AG10803 (cell line): ENCODE data around the gene C17orf113.

Experiments used
- DNase-seq: peaks from one replicate; pipeline ENCODE4 v3.0.0; 2010; ENCODE audit warnings: low read depth
- H3K4me3 ChIP-seq: 2 replicates; pipeline ENCODE4 v1.5.1; 2011; ENCODE audit warnings: mild to moderate bottlenecking, low read length, control low read depth
- CTCF ChIP-seq: conservative IDR thresholded peaks from 2 replicates; pipeline ENCODE4 v1.5.1; 2011; ENCODE audit warnings: mild to moderate bottlenecking, low read length, control low read depth, inconsistent platforms

C17orf113 gene

GRCh38 chr17:42039794-42040763, 10.3 kb downstream of the C17orf113 start:
- no peak for TF ChIP-seq CTCF
- DNase-seq: no peak
- H3K4me3 ChIP-seq: no peak overlapping the region

GRCh38 chr17:42038221-42038973, 12.0 kb downstream of the C17orf113 start:
- DNase-seq: no peak
- TF ChIP-seq CTCF: no peak
- H3K4me3 ChIP-seq: no peak overlapping the region

- H3K4me3 ChIP-seq: no peak overlapping the region
- no peak for TF ChIP-seq CTCF
Measured at GRCh38 chr17:42034059-42034458, 16.3 kb downstream of the C17orf113 start.

GRCh38 chr17:42031584-42031983, 18.8 kb downstream of the C17orf113 start:
- no peak for TF ChIP-seq CTCF
- no peak for DNase-seq
- no peak overlapping the region for H3K4me3 ChIP-seq

More at GRCh38 chr17:42034059-42034458, 16.3 kb downstream of the C17orf113 start:
- no peak for DNase-seq

GRCh38 chr17:42028791-42029127, 21.6 kb downstream of the C17orf113 start:
- TF ChIP-seq CTCF: no peak
- H3K4me3 ChIP-seq: no peak overlapping the region
- DNase-seq: no peak

- TF ChIP-seq CTCF: peak; percentile 20; the same call in 1 of the 2 replicates
- no peak overlapping the region for H3K4me3 ChIP-seq
Measured at GRCh38 chr17:42027961-42028790, 22.2 kb downstream of the C17orf113 start.

More at GRCh38 chr17:42027961-42028790, 22.2 kb downstream of the C17orf113 start:
- DNase-seq: no peak
